ENCODE results near the gene PIF1. TPM values are rescaled to one million over a fixed set of nuclear protein-coding genes. Genes with fewer than 3 reads are reported as not detected.

PIF1 gene
- total and polyA plus RNA-seq, 2 of the 4 experiments (the other 2 are of a cell fraction) = 3.9 to 19.9 TPM

- CTCF ChIA-PET = interaction anchor here (0.5 kb wide), 1 partner anchor 9 kb away, joined by 3 read pairs; no protein-coding TSS in a partner anchor
- no peak overlapping the region for H3K4me3 ChIP-seq (ENCODE audit: insufficient read depth, low read depth, low read length)
- no TSS peak for BruUV-seq (replicated peaks)
These were observed 51.8 kb downstream of the PIF1 start for GRCh38 chr15:64773606-64774005.

More at GRCh38 chr15:64773606-64774005, 51.8 kb downstream of the PIF1 start:
- no peak overlapping the region for H4K91ac ChIP-seq (ENCODE audit: insufficient read depth, low read depth, low read length)
- dilution Hi-C loops (cut with HindIII; ENCODE audit: low sequenced_read_pairs, unreplicated experiment) (no loop called here), intact Hi-C loops (cut with micrococcal nuclease) (no loop called here), in situ Hi-C loops (cut with MboI; ENCODE audit: low sequenced_read_pairs) (no loop called here)
- H2AFZ ChIP-seq (replicated peaks; ENCODE audit: low read length, poor library complexity) = no peak overlapping the region
- no peak overlapping the region for H3K9ac ChIP-seq (ENCODE audit: low read depth, low read length)
- H3K36me3 ChIP-seq (ENCODE audit: control insufficient read depth, insufficient read depth, low read length) = no peaks in the 10 kb centered on the region
- H4K5ac ChIP-seq (ENCODE audit: low read depth, low read length) = no peak overlapping the region
- H3K79me1 ChIP-seq (ENCODE audit: low read depth in 1 of 2, low read length in 2 of 2) = peaks cover 0 to 10% of the 10 kb centered on the region in 2 experiments; a peak in 1 of 4 replicates
- no peak overlapping the region for H2AK9ac ChIP-seq (replicated peaks; ENCODE audit: low read depth, low read length, poor library complexity)
- no CpG with 5 or more reads among the region's 2 CpGs for WGBS, 2 experiments (ENCODE audit: extremely low coverage in 2 of 2, insufficient read length in 1 of 2)
- POLR2A ChIA-PET (ENCODE audit: unreplicated experiment) = no interaction called here
- no peak overlapping the region for H3K56ac ChIP-seq (ENCODE audit: extremely low read depth, insufficient read depth, low read length)
- H3K9me1 ChIP-seq (ENCODE audit: insufficient read depth, low read length) = peaks cover 3% of the 10 kb centered on the region
- ATAC-seq (ENCODE audit: low read depth) (no peak), DNase-seq (no peak)
- H3K4ac ChIP-seq (ENCODE audit: low read depth, low read length) = no peak overlapping the region
- no peaks in the 10 kb centered on the region; the same call in 1 of the 2 replicates for H3K4me1 ChIP-seq (ENCODE audit: control insufficient read depth, insufficient read depth, low read length)
- no peak overlapping the region for H2BK20ac ChIP-seq (ENCODE audit: low read depth, low read length)
- no peak overlapping the region for H2BK120ac ChIP-seq (ENCODE audit: low read depth, low read length)
- TF ChIP-seq, protein P1, sequence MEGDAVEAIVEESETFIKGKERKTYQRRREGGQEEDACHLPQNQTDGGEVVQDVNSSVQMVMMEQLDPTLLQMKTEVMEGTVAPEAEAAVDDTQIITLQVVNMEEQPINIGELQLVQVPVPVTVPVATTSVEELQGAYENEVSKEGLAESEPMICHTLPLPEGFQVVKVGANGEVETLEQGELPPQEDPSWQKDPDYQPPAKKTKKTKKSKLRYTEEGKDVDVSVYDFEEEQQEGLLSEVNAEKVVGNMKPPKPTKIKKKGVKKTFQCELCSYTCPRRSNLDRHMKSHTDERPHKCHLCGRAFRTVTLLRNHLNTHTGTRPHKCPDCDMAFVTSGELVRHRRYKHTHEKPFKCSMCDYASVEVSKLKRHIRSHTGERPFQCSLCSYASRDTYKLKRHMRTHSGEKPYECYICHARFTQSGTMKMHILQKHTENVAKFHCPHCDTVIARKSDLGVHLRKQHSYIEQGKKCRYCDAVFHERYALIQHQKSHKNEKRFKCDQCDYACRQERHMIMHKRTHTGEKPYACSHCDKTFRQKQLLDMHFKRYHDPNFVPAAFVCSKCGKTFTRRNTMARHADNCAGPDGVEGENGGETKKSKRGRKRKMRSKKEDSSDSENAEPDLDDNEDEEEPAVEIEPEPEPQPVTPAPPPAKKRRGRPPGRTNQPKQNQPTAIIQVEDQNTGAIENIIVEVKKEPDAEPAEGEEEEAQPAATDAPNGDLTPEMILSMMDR (conservative IDR thresholded peaks at IDR 0.05; ENCODE audit: low read depth, low read length) = no peak
- no peak overlapping the region for H3K18ac ChIP-seq (ENCODE audit: low read depth, low read length)
- no peak overlapping the region for H3K27ac ChIP-seq (ENCODE audit: insufficient read depth, low read length)
- no peak overlapping the region for H2BK5ac ChIP-seq (ENCODE audit: low read depth, low read length, poor library complexity, severe bottlenecking)
- no peak overlapping the region for H3K14ac ChIP-seq (replicated peaks; ENCODE audit: low read depth, low read length)
- H4K20me1 ChIP-seq (ENCODE audit: insufficient read depth, low read length) = no peaks in the 10 kb centered on the region
- H2BK15ac ChIP-seq (ENCODE audit: low read depth, low read length) = no peak overlapping the region
- no peak overlapping the region for H2AK5ac ChIP-seq (ENCODE audit: low read depth, low read length)
- H3K27me3 ChIP-seq (ENCODE audit: control insufficient read depth, insufficient read depth, low read length) = peaks cover 10% of the 10 kb centered on the region
- no peak overlapping the region for H4K8ac ChIP-seq (ENCODE audit: low read depth in 2 of 2, low read length in 2 of 2)
- H3K9me3 ChIP-seq (ENCODE audit: control insufficient read depth, insufficient read depth, low read length) = no peaks in the 10 kb centered on the region
- no peak overlapping the region for H3K23ac ChIP-seq (ENCODE audit: low read depth, low read length)
- H3K4me2 ChIP-seq (ENCODE audit: low read depth, low read length) = no peak overlapping the region

Measured in IMR-90 (cell line).